Measurements from ENCODE around the gene SPTLC2.

Gene SPTLC2

DNA sequence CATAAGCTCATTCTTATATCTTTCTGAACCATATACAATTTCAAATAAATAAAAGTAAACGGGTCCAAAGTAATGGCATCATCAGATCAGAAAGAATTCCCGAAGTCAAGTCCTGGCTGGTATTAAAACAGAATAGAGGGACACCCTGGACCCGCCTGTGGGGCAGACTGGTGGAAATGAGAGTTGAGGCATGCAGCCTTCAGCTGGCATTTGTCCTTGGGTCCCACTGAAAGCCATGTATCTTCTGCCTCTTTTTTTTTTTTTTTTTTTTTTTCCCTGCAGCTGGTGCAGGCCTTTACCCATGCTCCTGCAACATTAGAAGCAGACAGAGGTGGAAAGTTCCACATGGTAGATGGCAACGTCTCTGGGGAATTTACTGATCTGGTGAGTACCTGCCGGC, 148.6 kb downstream of the SPTLC2 start:
- DNase-seq (ENCODE audit: low spot score): no peak

GRCh38 chr14:77459072-77459723, 157.2 kb downstream of the SPTLC2 start:
- peak; percentile 72 for DNase-seq (ENCODE audit: low spot score)

DNA sequence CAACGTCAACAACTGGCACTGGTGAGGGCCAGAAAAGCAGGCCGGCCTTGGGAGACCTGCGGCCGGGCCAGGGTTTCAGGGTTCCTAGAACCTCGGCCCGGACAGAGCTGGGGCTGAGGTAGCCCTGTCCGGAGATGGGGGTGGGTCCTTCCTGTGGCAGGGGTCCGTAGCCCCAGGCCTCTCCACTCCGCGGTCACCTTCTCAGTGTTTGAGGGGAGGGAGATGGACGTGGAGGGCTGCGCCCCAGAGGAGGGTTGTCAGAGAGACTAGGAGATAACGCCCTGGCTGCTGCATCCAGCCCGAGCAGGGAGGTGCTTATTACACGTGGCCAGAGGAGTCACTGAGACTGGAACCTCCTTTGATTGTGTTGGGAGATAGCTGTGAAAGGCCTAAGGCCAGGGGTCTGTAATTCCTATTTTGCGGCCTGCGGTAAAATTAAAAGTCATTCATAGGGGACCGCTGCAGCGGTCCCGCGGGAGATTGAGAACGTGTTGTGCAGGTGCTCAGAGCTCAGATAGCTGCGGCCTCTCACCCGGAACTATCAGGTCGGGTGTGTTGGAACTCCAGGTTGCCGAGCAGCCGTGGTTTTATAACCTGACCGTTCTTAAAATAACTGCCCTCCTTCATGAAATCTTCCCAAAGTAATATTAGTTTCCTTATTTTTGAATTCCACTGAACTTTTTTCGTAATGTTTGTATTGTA, 158.0 kb downstream of the SPTLC2 start:
- peak; percentile 55 for DNase-seq (ENCODE audit: low spot score)

GRCh38 chr14:77457522-77458248, 158.8 kb downstream of the SPTLC2 start, which contains the start of the genes AHSA1 and VIPAS39:
AHSA1 (plus strand) TSS chr14:77458093; CDS start chr14:77458190, 97 bp downstream.
VIPAS39 (minus strand) TSS chr14:77457601; CDS start chr14:77454102, 3,499 bp downstream.
- peak; percentile 95 for DNase-seq (ENCODE audit: low spot score)

DNA sequence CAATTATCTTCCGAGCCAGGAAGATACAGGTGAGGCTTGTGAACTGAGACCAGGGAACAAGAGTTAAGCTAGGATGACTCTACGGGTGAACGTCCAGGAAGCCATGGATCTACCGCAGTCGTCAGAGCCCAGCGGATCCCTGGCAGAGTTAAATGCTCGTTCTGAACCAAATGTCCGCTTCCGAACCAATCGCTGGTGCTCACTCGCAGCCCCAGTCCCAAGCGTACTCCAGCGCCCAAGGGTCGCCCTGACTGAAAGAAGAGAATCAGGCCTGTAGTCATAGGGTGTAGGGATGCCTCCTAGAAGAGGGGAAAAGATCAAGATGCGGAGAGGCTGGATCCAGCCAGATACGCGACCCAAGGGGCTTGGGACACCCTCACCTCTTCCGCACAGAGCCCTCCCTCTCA, 159.3 kb downstream of the SPTLC2 start:
- DNase-seq (ENCODE audit: low spot score): no peak
